Epithelial cell of esophagus (primary cell): ENCODE results near the gene ALDH3A2.

Source experiments
- DNase-seq: peaks from one replicate; pipeline ENCODE4 v3.0.0; 2010; ENCODE audit warnings: low read depth
- H3K4me3 ChIP-seq: 2 replicates; pipeline ENCODE4 v1.5.1; 2011; ENCODE audit warnings: mild to moderate bottlenecking, low read length, control low read depth
- TF ChIP-seq, protein P1 (sequence below): IDR thresholded peaks from 2 replicates; pipeline ENCODE4 v1.5.1; 2011; ENCODE audit warnings: low read depth, mild to moderate bottlenecking, low read length, control low read depth, inconsistent platforms; ENCODE audit not compliant: insufficient read depth; ENCODE audit errors: missing control alignments

Gene ALDH3A2

DNA sequence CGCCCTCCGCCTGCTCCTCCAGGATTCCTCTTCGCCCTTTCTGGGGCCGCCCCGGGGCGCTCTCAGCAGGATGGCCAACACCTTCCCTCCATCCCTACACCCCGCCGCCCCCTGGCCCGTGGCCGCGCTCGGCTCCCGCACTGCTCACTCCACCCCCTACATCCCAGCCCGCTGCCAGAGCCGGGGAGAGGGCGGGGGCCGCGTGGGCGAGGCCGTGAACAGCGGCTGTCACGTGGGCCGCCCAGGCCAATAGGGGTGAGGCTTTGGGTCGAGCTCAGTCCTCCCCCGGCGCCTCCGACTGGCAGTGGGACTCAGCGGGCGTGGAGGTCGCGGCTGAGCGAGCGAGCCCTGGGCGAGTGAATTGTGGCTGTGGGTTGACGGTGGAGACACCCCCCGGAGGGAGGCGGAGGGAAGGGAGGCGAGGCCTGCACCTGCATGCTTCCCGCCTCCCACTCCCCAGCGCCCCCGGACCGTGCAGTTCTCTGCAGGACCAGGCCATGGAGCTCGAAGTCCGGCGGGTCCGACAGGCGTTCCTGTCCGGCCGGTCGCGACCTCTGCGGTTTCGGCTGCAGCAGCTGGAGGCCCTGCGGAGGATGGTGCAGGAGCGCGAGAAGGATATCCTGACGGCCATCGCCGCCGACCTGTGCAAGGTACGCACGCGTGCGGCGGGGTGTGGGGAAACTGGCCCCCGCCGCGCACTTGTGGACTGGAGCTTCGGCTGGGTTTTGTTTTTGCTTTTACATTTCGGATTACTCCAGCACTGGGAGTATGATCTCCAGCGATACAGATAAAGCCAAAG is at the start of gene ALDH3A2:
ALDH3A2 (plus strand) TSS at position 277 of the 799 bp plus-strand sequence; CDS start at position 498, 221 bp downstream.
- TF ChIP-seq, protein P1, sequence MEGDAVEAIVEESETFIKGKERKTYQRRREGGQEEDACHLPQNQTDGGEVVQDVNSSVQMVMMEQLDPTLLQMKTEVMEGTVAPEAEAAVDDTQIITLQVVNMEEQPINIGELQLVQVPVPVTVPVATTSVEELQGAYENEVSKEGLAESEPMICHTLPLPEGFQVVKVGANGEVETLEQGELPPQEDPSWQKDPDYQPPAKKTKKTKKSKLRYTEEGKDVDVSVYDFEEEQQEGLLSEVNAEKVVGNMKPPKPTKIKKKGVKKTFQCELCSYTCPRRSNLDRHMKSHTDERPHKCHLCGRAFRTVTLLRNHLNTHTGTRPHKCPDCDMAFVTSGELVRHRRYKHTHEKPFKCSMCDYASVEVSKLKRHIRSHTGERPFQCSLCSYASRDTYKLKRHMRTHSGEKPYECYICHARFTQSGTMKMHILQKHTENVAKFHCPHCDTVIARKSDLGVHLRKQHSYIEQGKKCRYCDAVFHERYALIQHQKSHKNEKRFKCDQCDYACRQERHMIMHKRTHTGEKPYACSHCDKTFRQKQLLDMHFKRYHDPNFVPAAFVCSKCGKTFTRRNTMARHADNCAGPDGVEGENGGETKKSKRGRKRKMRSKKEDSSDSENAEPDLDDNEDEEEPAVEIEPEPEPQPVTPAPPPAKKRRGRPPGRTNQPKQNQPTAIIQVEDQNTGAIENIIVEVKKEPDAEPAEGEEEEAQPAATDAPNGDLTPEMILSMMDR = no peak
- DNase-seq = peak; percentile 95
- peak within 1 kb of the TSS; percentile 89 for H3K4me3 ChIP-seq

DNA sequence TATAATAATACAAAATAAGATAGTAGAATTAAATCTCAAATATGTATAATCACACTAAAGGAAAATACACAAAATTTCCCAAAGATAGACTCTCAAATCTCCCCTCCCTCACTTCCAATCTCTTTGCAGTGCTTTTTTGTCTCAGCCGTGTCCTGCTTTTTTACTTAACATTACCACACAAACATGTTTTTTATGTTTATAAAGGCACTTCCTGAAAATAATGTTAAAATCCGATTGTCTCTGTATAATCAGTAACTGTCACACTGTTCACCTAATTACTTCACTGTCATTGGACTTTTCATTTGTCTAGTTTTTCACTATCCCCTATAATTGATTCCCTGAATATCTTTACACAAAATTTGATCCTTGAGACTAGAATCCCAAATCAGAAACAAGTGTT is 38.2 kb upstream of the ALDH3A2 start:
- TF ChIP-seq, protein P1 = no peak
- DNase-seq = no peak
- H3K4me3 ChIP-seq = no peak overlapping the region

DNA sequence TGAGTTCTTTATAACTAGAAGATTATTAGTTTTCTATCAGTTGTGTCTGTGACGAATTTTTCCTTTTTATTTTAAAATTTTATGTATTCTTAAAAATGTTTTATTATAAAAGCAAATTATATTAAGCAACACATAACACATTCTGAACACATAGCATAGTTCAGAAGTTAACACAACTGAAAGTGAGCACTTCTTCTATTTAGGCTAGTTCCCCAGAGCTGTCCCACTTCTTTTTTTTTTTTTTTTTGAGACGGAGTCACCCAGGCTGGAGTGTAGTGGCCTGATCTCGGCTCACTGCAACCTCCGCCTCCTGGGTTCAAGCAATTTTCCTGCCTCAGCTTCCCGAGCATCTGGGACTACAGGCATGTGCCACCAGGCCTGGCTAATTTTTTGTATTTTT is 37.7 kb upstream of the ALDH3A2 start:
- H3K4me3 ChIP-seq = no peak overlapping the region
- DNase-seq = no peak
- TF ChIP-seq, protein P1 = no peak

DNA sequence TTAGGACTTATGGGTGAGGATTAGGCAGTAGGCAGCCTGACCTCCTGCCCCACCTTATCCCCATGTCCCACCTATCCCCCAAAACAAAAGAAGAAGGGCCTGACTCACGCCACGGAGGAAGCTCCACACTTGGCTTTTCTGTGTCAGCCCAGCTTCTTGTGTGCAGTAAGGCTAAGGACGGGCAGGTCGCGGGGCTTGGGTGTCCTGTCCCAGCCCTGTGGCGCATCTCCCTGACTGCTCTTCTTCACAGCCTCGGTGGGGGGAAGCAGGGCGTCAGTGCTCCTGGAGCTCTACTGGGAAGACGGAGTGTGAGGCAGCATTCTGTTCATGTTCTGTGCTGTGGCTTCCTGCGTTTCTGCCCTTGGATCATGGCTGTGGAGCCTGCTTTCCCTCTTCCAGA is 34.6 kb upstream of the ALDH3A2 start:
- no peak overlapping the region for H3K4me3 ChIP-seq
- TF ChIP-seq, protein P1 = no peak
- no peak for DNase-seq

DNA sequence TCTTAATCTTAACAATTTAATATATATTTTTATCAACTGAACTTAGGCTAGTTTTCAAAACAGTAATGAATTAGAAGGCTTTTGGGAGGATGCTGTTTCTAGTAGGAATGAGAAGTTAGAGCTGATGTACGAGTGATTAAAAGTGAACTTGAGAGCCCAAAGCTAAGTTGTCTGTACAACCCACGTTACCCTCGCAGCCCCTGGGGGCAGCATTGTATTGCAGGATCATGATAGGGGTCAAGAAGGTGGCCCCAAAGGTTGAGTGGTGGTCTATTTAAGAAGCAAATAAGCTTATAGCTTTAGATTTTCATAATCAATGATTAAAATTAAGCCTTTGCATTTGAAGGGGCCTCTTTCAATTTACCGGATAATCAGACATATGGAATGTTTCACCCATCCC is 33.7 kb upstream of the ALDH3A2 start:
- DNase-seq = no peak
- TF ChIP-seq, protein P1 = no peak
- H3K4me3 ChIP-seq = no peak overlapping the region

DNA sequence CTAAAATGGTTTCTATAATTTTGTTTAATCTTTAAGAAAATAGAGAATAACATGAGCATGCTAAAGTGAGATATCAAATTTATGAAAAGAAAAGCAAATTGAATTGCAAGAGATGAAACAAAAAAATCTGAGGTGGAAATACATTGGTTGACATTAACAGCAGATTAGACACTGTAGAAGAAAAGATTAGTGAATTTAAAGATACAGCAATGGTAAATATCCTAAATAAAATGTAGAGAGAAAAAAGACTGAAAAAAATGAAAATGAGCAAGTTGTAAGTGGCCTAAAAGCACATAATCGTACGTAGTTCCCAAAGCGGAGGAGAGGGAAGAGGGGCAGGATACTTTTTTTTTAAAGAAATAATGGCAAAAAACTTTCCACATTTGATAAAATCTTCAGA is 30.5 kb upstream of the ALDH3A2 start:
- H3K4me3 ChIP-seq = no peak overlapping the region
- no peak for DNase-seq
- TF ChIP-seq, protein P1 = no peak

DNA sequence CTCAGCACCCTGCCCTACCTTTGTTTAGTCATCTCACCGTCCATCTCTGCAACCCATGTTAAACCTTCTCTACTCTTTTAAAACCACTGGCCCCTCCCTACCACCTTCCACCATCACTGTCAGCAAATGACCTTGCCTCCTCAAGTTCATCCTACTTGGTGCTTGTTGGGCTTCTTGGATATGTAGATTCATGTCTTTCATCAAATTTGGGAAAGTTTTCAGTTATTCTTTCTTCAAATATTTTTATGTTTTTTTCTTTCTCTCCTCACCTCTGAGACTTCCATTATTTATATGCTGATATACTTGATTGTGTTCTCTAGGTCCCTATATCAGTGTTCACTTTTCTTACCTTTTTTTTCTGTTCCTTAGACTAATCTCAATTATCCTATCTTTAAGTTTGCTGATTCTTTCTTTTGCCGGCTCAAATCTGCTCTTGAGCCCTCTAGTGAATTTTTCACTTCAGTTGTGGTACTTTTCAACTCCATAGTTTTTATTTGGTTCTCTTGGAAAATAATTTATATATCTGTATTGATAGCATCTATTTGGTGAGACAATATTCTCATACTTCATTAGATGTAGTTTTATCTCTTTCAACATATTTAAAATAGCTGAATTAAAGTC is 28.7 kb upstream of the ALDH3A2 start:
- no peak overlapping the region for H3K4me3 ChIP-seq

More for the DNA sequence above, 28.7 kb upstream of the ALDH3A2 start:
- TF ChIP-seq, protein P1 = no peak
- no peak for DNase-seq
